CD1c-positive myeloid dendritic cell (primary cell): ENCODE results near the gene NTPCR.

Source experiments
- DNase-seq: peaks from one replicate; pipeline ENCODE4 v3.0.0-alpha.2; 2016; ENCODE audit errors: extremely low spot score

The NTPCR gene

GRCh38 chr1:233010146-233010545 lies 59.7 kb downstream of the NTPCR start:
- DNase-seq, result peak; percentile 36

GRCh38 chr1:233012021-233012420 lies 61.6 kb downstream of the NTPCR start:
- DNase-seq, result no peak

- DNase-seq, result no peak
Measured at GRCh38 chr1:233015965-233016364, 65.6 kb downstream of the NTPCR start.

- no peak for DNase-seq
Measured at GRCh38 chr1:233016798-233017197, 66.4 kb downstream of the NTPCR start.

- no peak for DNase-seq
Measured at GRCh38 chr1:233019083-233019482, 68.7 kb downstream of the NTPCR start.

- DNase-seq, result peak; percentile 5
Measured at GRCh38 chr1:233019778-233020325, 69.4 kb downstream of the NTPCR start.

GRCh38 chr1:233020426-233020825 lies 70.0 kb downstream of the NTPCR start:
- DNase-seq, result peak; percentile 13

GRCh38 chr1:233022246-233022645 lies 71.8 kb downstream of the NTPCR start:
- DNase-seq, result no peak

GRCh38 chr1:233024199-233024598 lies 73.8 kb downstream of the NTPCR start:
- no peak for DNase-seq

- DNase-seq, result peak; percentile 5
Measured at GRCh38 chr1:233025157-233025556, 74.7 kb downstream of the NTPCR start.

- DNase-seq, result no peak
Measured at GRCh38 chr1:233025567-233025966, 75.2 kb downstream of the NTPCR start.

GRCh38 chr1:233027046-233027445 lies 76.6 kb downstream of the NTPCR start:
- DNase-seq, result no peak

GRCh38 chr1:233031521-233031920 lies 81.1 kb downstream of the NTPCR start:
- DNase-seq, result no peak

GRCh38 chr1:233032916-233033315 lies 82.5 kb downstream of the NTPCR start:
- DNase-seq, result no peak

- no peak for DNase-seq
Measured at GRCh38 chr1:233033361-233033760, 83.0 kb downstream of the NTPCR start.
